SW480 (cell line): ENCODE data around the gene GADL1.
A peak's percentile ranks its signal among the peaks of the same experiment; 100 is the strongest.

Experiments
- DNase-seq: peaks from one replicate; pipeline ENCODE4 v3.0.0-alpha.2; 2016; ENCODE audit warnings: low spot score

The GADL1 gene, protein sequence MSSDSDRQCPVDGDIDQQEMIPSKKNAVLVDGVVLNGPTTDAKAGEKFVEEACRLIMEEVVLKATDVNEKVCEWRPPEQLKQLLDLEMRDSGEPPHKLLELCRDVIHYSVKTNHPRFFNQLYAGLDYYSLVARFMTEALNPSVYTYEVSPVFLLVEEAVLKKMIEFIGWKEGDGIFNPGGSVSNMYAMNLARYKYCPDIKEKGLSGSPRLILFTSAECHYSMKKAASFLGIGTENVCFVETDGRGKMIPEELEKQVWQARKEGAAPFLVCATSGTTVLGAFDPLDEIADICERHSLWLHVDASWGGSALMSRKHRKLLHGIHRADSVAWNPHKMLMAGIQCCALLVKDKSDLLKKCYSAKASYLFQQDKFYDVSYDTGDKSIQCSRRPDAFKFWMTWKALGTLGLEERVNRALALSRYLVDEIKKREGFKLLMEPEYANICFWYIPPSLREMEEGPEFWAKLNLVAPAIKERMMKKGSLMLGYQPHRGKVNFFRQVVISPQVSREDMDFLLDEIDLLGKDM

DNA sequence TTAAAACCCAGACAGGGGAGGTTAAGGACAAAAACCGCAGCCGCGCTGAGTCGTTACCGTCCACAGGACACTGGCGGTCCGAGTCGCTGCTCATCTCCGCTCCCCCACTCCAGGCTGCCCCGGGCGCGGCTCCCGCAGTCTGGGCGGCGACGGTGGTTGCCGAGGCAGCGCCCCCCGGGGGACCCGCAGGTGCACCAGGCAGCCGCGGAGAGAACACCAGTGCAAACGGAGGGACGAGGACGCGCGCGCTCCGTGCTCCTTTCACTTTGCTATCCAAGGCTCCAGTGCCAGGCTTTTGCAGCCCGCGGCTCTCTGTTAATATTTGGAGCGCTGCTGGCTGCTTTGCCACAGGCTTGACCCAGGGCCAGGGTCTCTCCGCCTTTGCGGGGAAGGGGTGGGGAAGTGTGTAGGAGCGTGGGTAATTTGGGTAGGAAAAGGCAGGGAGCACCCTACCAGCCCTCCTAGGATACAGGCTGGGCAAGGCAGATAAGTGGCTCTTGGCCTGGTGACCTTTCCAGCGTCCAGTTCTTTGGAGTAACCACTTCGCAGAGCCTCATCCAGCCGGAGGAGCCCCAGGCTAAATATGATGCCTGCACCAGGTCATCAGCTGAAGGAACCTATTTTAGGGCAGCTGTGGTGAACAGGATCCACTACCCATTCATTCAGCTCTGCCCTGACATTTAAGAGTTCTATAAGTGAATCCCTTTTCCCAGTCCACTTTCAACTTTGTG lies at the start of gene GADL1:
Gene GADL1 (minus strand): TSS at position 141 of the 731 bp plus-strand sequence. CDS start 47 bp downstream, at position 94.
- DNase-seq: peak; percentile 54

DNA sequence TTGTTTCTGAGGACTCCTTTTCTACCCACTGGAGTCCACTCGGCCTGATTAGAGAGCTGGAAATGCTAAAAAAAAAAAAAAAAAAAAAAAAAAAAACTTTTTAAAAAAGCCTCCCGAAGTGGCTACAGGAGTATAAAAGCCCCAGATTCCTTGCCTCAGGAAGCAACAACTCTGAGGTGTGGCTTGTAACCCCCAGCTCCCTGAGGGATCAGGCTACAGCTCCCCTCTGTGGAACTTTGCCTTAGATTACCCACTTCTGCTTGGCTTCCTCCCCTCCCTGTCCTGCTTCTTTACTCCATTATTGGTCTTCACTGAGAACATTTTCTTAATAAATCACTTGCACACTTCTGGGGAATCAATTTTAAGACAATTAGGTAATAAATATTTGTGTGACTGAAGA lies 49.7 kb upstream of the GADL1 start:
- no peak for DNase-seq

DNA sequence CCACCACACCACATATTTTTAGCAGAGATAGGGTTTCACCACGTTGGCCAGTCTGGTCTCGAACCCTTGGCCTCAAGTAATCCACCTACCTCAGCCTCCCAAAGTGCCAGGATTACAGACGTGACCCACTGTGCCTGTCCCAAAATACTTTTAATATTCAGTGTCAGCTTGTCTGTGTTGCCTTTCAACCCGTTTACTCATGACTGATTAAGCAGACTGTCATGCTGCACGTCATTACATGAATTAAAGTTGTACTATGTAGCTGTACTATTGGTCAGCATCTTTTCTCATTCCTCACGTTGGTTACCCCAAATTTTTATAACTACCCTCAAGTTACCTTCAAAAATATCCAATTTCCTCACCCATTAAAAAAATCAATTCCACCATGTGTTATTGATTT lies 48.7 kb upstream of the GADL1 start:
- DNase-seq: no peak

DNA sequence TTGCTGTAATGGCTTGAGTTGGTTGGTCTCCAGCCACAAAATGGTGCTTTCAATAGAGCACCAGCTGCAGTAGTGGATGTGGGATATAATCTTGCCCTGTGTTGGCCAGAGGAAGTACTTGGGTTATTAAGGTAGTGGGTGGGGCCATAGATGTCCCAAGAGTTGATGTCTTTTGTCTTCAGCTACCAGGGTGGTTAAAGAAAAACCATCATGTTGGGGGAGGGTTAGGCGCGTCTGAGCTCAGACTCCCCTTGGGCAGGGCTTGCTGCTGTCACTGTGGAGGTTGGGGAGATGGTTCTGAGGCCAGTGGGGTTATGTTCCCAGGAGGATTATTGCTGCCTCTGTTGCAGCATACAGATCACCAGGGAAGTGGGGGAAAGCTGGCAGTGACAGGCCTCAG lies 46.9 kb upstream of the GADL1 start:
- no peak for DNase-seq

DNA sequence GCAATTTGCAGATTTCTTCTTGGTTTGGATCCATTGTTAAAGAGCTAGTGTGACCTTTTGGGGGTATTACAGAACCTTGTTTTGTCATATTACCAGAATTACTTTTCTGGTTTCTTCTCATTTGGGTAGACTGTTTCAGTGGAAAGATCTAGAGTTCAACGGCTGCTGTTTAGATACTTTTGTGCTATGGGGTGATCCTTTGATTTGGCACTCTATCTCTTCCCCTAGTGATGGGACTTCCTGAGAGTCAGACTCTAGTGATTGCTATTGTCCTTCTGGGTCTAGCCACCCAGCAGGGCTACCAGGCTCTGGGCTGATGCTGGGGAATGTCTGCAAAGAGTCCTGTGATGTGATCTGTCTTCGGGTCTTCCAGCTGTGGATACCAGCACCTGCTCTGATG lies 46.3 kb upstream of the GADL1 start:
- DNase-seq: no peak

DNA sequence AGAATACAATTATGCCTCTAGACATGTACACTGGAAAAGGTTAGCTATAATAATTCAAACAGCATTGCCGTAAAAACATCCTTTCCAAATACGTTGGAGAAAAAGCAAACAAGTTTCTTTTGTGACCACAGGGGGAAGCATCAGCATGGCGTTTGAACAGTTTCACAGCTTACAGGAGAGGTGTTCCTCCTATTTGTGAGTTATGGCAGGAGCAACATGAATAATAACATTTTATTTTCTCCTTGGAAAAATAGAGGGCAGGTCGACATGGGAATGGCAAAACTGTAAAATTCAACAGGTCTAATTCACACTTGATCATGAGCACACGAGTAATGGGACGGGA lies 39.7 kb upstream of the GADL1 start:
- peak; percentile 60 for DNase-seq

DNA sequence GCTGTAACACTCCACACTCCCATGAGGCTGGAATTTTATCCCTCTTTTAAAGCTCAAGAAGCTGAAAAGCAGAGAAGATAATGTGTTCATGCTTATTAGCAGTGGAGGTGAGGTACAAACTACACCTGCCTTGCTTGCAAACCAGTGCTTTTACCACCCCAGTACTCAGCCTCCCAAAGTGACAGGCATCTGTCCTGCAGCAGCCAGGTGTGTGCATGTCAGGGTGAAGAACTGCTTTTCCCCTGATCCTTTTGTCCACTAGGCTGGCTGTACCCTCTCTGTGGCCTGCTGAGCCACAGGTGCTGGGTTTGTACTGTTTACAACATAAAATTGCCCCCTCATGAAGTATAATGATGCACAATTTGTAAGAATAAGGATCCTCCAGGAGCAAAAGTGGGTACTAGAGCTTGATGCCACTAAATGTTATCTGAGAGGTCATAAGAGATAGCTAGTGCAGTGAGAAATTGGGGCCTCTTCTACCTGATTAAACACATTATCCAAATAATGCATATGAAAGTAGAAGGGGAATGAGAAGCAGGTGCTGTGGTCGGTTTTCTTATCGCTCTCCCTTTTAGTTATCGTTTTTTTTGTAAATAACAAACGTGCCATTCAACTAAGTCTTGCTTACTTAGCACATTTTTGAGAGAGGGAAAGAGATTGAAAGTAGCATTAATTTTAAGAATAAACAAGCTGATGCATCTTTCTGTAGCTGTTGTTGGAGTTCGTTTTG lies 39.2 kb upstream of the GADL1 start:
- no peak for DNase-seq

DNA sequence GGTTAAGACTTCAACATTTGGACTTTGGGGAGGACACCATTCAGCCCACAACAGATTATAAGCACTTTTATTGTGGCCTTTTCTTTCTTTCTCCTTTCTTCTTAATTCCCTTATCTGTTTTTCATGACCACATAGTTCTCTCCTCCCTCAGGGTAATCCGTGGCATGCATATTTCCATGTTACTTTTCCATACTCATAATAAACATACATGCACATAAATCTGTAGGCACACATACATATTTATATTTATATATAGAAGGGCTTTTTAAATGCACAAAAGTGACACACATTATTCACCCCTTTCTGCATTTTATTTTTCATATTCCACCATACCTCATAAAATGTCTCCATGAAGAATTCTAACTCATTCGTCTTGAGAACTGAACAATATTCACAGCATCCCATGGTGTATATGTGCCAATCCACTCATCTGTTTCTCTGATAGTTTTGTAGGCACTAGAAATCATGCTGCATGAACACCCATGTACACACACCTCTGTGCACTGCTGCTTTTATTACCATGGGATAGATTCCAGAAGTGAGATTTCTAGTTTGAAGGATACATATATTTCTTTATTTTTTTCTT lies 38.1 kb upstream of the GADL1 start:
- DNase-seq: no peak

DNA sequence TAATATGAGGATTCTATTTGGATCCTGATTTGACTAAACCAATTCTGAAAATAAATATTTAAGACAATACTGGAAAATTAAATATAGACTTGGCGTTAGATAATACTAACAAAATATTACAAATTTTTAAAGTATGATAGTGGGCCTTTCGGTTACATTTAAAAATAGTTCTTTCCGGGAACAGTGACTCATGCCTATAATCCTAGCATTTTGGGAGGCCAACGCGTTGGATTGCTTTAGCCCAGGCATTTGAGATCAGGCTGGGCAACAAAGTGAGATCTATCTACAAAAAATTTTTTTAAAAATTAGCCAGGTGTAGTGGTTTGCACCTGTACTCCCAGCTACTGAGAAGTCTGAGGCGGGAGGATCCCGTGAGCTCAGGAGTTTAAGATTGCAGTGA lies 30.3 kb upstream of the GADL1 start:
- DNase-seq: no peak

DNA sequence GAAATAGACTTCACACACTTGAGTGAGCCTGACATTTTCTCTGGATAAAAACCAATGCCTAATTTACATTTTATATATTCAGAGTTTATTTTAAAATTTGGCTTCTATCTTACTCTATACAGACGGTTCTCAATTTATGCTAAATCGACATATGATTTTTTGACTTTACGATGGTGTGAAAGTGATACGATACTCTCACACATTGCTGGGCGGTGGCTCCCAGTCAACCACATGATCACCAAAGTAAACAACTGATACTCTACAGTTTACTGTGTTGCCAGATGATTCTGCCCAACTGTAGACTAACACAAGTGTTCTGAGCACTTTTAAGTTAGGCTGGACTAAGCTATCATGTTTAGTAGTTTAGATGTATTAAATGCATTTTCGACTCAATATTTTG lies 25.1 kb upstream of the GADL1 start:
- DNase-seq: no peak

DNA sequence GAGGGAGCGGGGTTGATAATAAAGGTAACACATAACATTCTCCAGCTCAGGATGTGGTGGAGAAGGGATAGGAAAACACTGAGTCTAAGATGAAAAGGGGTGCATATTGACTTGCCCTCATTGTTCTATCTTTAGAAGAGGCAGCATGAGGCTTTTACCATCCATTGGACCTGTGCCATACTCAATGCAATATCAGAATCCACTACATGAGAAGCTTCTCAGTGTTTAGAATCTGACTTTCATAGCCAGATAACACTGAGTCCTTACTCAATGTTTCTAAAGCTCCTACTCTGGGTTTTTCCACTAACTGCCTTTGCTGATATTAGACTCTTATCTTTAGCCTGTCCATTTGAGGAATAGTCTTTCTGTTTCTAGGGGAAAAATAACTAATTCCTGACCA lies 24.3 kb upstream of the GADL1 start:
- no peak for DNase-seq

DNA sequence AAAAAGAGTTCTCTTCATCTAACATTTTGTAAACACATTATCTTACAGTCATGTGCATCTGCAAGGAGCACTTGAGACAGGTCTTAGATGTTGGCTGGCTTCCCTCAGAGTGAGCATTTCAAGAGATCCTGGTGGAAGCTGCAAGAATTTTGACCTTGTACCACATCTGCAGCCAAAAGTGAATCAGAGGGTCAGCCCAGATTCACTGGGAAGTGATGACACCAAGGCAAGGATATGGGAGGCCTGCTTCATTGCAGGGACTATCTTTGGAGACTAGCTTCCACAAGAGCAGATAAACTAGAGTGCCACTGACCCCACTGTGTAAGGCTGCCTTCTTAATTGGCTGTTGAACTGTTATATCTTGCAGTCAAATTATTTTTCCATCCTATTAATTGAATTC lies 21.3 kb upstream of the GADL1 start:
- DNase-seq: no peak

DNA sequence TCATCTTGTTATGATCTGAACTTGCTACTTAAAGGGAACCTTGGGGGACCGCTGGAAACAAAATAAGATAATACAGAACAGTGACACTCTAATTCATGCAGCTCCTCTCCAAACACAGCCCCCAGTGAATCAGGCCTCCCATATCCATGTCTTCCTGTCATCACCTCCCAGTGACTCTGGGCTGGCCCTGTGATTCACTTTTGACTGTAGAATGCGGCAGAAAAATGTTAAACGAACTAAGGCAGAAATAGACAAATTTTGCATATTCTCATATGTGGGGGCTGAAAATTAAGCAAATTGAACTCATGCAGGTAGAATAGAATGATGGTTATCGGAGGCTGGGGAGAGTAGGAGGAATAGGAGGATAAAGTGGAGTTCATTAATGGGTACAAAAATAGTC lies 20.2 kb upstream of the GADL1 start:
- DNase-seq: no peak

DNA sequence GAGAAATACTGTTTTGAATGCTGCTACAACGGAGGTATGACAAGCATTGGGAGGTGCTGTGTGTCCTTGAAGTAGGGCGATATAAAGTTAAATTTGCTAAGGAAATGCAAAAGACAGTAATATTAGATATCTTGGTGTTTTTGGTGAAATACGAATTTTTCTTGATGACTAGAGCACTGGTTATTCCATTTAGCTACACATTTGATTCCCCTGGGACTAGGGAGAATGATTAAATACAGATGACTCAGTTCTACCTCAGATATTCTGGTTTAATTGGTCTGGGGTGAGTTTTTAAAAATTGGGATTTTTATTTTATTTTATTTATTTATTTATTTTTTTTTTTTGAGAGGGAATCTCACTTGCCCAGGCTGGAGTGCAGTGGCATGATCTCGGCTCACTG lies 18.7 kb upstream of the GADL1 start:
- DNase-seq: no peak

DNA sequence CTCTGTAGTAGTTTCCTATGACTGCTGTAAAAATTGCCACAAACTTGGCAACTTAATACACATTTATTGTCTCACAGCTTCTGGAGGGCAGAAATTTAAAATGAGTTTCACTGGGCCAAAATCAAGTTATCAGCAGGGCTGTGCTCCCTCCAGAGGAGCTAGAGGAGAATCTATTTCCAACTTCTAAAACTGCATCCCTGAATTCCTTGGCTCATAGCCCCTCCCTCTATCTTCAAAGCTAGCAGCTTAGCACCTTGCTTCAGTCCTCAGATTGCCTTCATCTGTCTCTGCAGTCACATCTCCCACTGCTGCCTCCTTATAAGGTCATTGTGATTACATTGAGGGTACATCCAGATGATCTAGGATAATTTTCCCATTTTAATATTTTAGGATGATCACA lies 17.8 kb upstream of the GADL1 start:
- no peak for DNase-seq

DNA sequence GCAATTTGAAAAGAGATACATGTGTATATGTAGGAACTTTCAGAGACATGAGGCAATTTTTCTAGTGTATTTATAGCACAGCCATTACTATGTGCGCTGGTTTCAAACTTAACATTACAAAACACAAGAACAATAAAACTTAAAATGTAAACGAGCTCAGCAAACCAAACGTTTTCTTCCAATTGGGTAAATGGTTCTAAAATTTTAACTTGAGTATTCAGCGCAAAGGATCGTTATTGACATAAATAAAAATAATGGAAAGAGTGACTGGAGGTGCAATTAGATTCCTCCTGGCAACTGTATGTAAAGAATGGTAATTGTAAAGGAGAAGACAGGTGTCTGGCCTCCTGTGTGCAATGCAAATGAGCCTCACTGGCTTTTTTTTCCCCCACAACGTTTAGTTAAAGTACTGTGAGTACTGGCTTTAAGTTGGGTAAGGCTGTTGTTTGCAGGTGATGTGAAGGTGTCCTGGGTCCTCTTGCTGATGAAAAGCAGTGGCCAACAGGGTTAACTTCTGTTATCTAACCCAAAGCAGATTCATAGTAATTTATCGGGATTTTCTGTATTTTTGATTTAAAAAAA lies 14.1 kb upstream of the GADL1 start:
- DNase-seq: no peak

DNA sequence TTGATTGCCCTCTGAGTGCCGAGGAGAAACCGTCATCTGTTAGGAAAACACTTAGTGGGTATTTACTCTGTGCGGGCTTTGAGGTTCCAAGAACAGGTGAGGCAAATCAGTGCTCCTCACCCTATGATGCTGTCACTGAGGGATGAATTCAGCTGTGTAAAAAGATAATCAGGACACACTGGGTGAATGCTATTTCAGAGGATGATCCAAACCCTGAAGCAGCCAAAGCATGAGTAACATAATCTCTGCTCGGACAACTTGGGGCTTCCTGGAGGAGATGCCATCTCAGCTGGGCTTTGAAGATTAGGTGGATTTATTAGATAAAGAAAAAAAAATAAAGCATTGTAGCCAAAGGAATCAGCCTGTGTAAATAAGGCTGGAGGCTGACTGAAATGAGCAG lies 10.5 kb upstream of the GADL1 start:
- DNase-seq: no peak

DNA sequence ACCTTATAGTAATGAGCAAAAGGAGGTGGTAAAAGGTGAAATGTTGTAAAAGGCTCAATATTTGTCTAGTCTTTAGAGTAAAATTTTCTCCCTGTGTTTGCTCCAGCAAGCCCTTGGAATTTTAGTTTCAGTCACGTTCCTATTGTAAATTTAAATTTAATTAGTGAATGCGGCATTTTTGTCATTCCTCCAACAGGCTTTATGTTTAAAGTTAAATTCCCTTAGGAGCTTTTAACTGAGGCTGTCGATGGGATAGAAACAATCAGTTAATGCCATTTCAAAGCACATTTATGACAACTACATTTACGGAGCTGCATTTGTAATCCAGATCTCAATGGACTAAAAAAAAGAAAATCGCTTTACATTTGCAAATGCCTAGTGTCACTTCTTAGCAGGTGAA lies 868 bp upstream of the GADL1 start:
- no peak for DNase-seq

DNA sequence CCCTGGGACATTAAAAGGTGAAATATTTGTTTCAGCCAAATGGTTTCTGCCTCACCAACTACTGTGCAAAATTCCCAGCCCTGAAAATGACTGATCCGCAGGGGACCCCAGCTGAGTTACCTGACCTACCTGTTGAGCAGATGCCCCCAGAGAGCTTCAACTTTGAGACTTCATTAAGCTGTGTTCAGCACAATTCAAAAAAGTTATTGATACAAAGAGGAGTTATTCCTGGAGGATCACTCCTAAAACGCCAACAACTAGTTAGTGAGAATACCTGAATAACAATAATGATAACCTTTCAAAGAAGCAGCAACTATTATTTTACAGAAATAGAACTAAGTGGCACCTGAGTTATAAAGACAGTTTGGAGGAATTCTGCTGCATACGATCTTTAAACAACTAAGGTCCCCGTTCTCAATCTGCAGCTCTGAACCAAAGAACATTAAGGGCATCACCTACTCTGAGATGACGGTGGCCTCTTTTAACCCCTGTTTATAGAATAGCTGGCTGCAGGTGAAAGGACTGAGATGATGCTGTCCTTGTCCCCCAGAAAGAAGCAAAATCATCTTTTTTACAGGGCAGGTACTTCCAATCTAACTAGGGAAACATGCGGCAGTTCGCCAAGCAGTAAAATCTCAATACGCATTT lies 659 bp downstream of the GADL1 start:
- DNase-seq: no peak

DNA sequence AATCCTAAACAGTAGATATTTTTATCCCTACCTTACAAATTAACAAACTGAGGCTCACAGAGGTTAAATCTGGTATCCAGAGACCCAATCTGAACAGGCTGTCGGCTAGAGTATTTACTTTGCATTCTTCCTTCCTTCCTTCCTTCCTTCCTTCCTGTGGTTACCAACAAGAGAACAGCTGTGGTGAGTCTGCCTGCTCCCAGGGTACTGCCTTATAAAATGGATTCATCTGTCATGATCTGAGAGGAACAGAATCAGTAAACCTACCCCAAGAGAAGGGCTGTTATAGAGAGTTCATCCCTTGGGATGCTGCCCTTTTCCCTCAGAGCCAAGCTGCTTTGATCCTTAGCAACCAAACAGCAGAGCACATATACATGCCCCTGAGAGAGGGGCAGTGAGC lies 3.6 kb downstream of the GADL1 start:
- DNase-seq: no peak

DNA sequence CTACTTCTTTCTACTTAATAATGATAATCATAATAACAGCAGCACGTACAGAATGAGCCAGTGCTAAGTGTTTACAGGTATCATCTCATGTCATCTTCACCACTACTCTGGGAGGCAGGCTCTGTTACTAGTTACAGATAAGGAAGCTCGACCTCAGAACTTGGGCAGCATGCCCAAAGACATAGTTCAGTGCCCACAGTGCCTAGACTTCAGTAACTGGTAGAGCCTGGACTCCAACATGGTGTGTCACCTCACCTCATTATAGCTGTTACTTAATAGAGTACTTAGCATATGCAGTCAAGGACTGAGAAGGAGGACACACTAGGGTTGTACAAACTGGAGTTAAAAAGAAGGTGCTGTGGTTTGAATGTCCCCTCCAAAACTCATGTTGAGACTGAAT lies 7.6 kb downstream of the GADL1 start:
- DNase-seq: no peak

DNA sequence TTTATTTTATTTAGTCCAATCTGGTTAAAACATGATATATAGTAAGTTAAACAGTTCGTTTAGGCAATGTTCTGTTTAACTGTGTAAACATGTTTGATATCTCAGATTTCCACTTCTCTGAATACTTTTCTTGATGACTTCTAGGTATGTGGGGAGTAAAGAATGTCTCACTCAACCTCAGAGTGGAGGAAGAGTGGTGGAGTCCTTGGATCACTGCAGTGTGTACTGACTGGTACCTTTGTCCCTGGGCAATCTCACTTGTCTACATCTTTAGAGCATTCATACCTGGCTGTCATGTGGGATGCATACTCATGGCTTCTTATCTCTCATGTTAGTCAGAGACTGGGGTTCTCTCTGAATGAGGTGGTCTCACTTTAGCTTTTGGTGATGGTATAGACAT lies 15.6 kb downstream of the GADL1 start:
- no peak for DNase-seq
